ENCODE data around the gene PLOD2.

Gene PLOD2

DNA sequence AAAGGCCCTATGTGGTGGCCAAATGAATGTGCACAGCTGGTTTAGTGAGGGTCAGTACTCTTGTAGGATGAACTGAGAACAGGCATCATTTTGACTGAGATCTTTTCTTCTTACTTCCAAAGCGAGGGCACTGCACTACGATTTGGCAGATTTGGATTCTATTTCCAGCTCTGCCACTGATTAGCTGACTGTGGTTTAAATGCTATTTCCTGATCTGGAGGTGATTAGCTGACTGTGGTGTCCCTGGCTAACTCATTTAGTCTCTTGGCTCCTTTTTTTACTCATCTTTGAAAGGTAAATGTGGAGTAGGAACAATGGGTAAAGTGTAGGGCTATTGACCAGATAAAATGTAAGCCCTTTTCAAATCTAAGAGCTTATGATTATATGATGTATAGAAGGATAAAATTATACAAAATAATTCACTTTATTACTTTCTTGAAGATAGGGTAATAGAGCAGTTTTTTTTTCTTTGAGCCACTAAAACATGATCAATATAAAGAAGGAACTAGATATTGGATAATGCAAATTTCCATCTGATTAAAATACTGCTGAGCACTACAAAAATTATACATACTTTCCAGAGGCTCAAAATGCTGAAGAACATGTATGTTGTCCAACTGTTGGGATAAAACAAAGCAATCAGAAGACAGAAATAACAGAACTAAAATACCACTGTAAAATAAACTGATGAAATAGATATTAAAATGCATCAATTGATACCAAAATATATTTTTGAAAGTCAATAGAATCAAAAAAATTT lies 39.7 kb upstream of the PLOD2 start:
- TF ChIP-seq EZH2 (optimal IDR thresholded peaks at IDR 0.05; ENCODE audit: low read depth, low read length), result no peak
- no peak for TF ChIP-seq CTCF (IDR thresholded peaks at IDR 0.05; ENCODE audit: low read length)
- TF ChIP-seq EZH2phosphoT487 (IDR thresholded peaks at IDR 0.05; ENCODE audit: low read length), result no peak
- no peaks in the 10 kb centered on the region for H3F3A ChIP-seq (ENCODE audit: insufficient read depth, low read length)
- H3K36me3 ChIP-seq (replicated peaks; ENCODE audit: insufficient read depth, low read length), result no peaks in the 10 kb centered on the region
- no peaks in the 10 kb centered on the region for H3K27me3 ChIP-seq (replicated peaks; ENCODE audit: insufficient read depth, low read length)
- H3K9me2 ChIP-seq (replicated peaks; ENCODE audit: insufficient read depth, low read length), result no peaks in the 10 kb centered on the region
- no peak overlapping the region for H3K4me3 ChIP-seq (ENCODE audit: low read length)
- H3K79me2 ChIP-seq (ENCODE audit: low read length), result no peaks in the 10 kb centered on the region
- H3K9ac ChIP-seq (ENCODE audit: low read length), result no peak overlapping the region
- peaks cover 4% of the 10 kb centered on the region; the same call in 1 of the 2 replicates for H3K4me1 ChIP-seq (ENCODE audit: low read length)
- no peaks in the 10 kb centered on the region for H3K9me3 ChIP-seq (replicated peaks; ENCODE audit: insufficient read depth, low read length)
- H4K20me1 ChIP-seq (ENCODE audit: insufficient read depth, low read length), result no peaks in the 10 kb centered on the region
- no peak overlapping the region for H3K27ac ChIP-seq (ENCODE audit: low read length)
- no peak for DNase-seq
- H3K4me2 ChIP-seq (ENCODE audit: low read depth, low read length), result no peak overlapping the region
- H2AFZ ChIP-seq (ENCODE audit: low read length), result no peak overlapping the region

- Histone ChIP-seq H3K4me1 (ENCODE audit: low read length) (peaks cover 4% of the 10 kb centered on the region; the same call in 1 of the 2 replicates), H3K4me2 (ENCODE audit: low read depth, low read length) (no peak overlapping the region), H3K27ac (ENCODE audit: low read length) (no peak overlapping the region), H3K27me3 (replicated peaks; ENCODE audit: insufficient read depth, low read length) (no peaks in the 10 kb centered on the region), H3K9ac (ENCODE audit: low read length) (no peak overlapping the region), H3K9me3 (replicated peaks; ENCODE audit: insufficient read depth, low read length) (no peaks in the 10 kb centered on the region), H3F3A (ENCODE audit: insufficient read depth, low read length) (no peaks in the 10 kb centered on the region), H4K20me1 (ENCODE audit: insufficient read depth, low read length) (no peaks in the 10 kb centered on the region), H3K79me2 (ENCODE audit: low read length) (no peaks in the 10 kb centered on the region), H2AFZ (ENCODE audit: low read length) (no peak overlapping the region), H3K4me3 (ENCODE audit: low read length) (no peak overlapping the region), H3K36me3 (replicated peaks; ENCODE audit: insufficient read depth, low read length) (no peaks in the 10 kb centered on the region), H3K9me2 (replicated peaks; ENCODE audit: insufficient read depth, low read length) (no peaks in the 10 kb centered on the region)
- DNase-seq, result no peak
- TF ChIP-seq EZH2phosphoT487 (IDR thresholded peaks at IDR 0.05; ENCODE audit: low read length), result no peak
- no peak for TF ChIP-seq CTCF (IDR thresholded peaks at IDR 0.05; ENCODE audit: low read length)
- no peak for TF ChIP-seq EZH2 (optimal IDR thresholded peaks at IDR 0.05; ENCODE audit: low read depth, low read length)
These were observed 38.8 kb upstream of the PLOD2 start for GRCh38 chr3:146199762-146200161.

DNA sequence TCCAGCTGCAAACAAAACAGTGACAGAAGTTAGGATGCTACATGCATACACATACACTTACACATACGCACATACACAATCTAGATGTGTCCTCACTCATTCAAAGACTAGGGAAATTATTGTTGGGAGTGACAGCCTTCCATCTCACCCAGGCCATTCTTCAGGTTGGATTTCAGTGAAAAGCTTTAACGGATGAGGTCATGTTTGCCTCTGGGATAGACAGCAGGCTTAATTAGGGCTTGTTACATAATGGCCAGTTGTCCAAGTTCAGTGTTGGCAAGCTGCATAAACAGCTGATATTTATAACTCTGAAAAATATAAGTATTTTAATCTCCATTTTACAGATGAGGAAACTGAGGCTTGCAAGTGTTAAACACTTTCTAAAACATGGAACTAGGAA lies 35.8 kb upstream of the PLOD2 start:
- H3K9ac ChIP-seq (ENCODE audit: low read length), result no peak overlapping the region
- no peaks in the 10 kb centered on the region for H3F3A ChIP-seq (ENCODE audit: insufficient read depth, low read length)
- TF ChIP-seq EZH2 (optimal IDR thresholded peaks at IDR 0.05; ENCODE audit: low read depth, low read length) (no peak), EZH2phosphoT487 (IDR thresholded peaks at IDR 0.05; ENCODE audit: low read length) (no peak), CTCF (IDR thresholded peaks at IDR 0.05; ENCODE audit: low read length) (no peak)

More for the DNA sequence above, 35.8 kb upstream of the PLOD2 start:
- no peaks in the 10 kb centered on the region for H3K79me2 ChIP-seq (ENCODE audit: low read length)
- H2AFZ ChIP-seq (ENCODE audit: low read length), result no peak overlapping the region
- no peak overlapping the region for H3K27ac ChIP-seq (ENCODE audit: low read length)
- H3K4me3 ChIP-seq (ENCODE audit: low read length), result no peak overlapping the region
- no peaks in the 10 kb centered on the region for H3K27me3 ChIP-seq (replicated peaks; ENCODE audit: insufficient read depth, low read length)
- no peak for DNase-seq
- H3K9me2 ChIP-seq (replicated peaks; ENCODE audit: insufficient read depth, low read length), result no peaks in the 10 kb centered on the region
- no peaks in the 10 kb centered on the region for H4K20me1 ChIP-seq (ENCODE audit: insufficient read depth, low read length)
- peaks cover 4% of the 10 kb centered on the region; the same call in 1 of the 2 replicates for H3K4me1 ChIP-seq (ENCODE audit: low read length)
- H3K4me2 ChIP-seq (ENCODE audit: low read depth, low read length), result no peak overlapping the region
- H3K9me3 ChIP-seq (replicated peaks; ENCODE audit: insufficient read depth, low read length), result no peaks in the 10 kb centered on the region
- no peaks in the 10 kb centered on the region for H3K36me3 ChIP-seq (replicated peaks; ENCODE audit: insufficient read depth, low read length)
